ENCODE data around the gene ACTC1.

ACTC1 gene

GRCh38 chr15:34786206-34786605, 9.1 kb downstream of the ACTC1 start:
- no peaks in the 10 kb centered on the region for H3K36me3 ChIP-seq
- H3K4me3 ChIP-seq (ENCODE audit: low read depth in 1 of 2, low read length in 1 of 2) = no peak overlapping the region
- H3K27me3 ChIP-seq = peaks cover 35% of the 10 kb centered on the region
- H3K9me3 ChIP-seq = no peaks in the 10 kb centered on the region
- no peak for TF ChIP-seq CTCF (IDR thresholded peaks at IDR 0.05)
- H3K4me1 ChIP-seq (ENCODE audit: control insufficient read depth in 1 of 2, insufficient read depth in 1 of 2, low read depth in 1 of 2, low read length in 1 of 2) = no peaks in the 10 kb centered on the region
- H3K27ac ChIP-seq = no peak overlapping the region

- H3K27ac ChIP-seq = no peak overlapping the region
- no peaks in the 10 kb centered on the region for H3K9me3 ChIP-seq
- no peak for TF ChIP-seq CTCF (IDR thresholded peaks at IDR 0.05)
- peaks cover 19% of the 10 kb centered on the region for H3K27me3 ChIP-seq
- H3K4me1 ChIP-seq (ENCODE audit: control insufficient read depth in 1 of 2, insufficient read depth in 1 of 2, low read depth in 1 of 2, low read length in 1 of 2) = no peaks in the 10 kb centered on the region
- no peak overlapping the region for H3K4me3 ChIP-seq (ENCODE audit: low read depth in 1 of 2, low read length in 1 of 2)
- H3K36me3 ChIP-seq = no peaks in the 10 kb centered on the region
Measured at GRCh38 chr15:34783991-34784390, 11.4 kb downstream of the ACTC1 start.

GRCh38 chr15:34783431-34783830, 11.9 kb downstream of the ACTC1 start:
- no peaks in the 10 kb centered on the region for H3K9me3 ChIP-seq
- no peaks in the 10 kb centered on the region for H3K4me1 ChIP-seq (ENCODE audit: control insufficient read depth in 1 of 2, insufficient read depth in 1 of 2, low read depth in 1 of 2, low read length in 1 of 2)
- no peak overlapping the region for H3K4me3 ChIP-seq (ENCODE audit: low read depth in 1 of 2, low read length in 1 of 2)
- no peaks in the 10 kb centered on the region for H3K36me3 ChIP-seq
- no peak overlapping the region for H3K27ac ChIP-seq
- H3K27me3 ChIP-seq = peaks cover 13% of the 10 kb centered on the region
- no peak for TF ChIP-seq CTCF (IDR thresholded peaks at IDR 0.05)

GRCh38 chr15:34782901-34783300, 12.4 kb downstream of the ACTC1 start:
- H3K27me3 ChIP-seq = peaks cover 9% of the 10 kb centered on the region
- no peaks in the 10 kb centered on the region for H3K4me1 ChIP-seq (ENCODE audit: control insufficient read depth in 1 of 2, insufficient read depth in 1 of 2, low read depth in 1 of 2, low read length in 1 of 2)
- TF ChIP-seq CTCF (IDR thresholded peaks at IDR 0.05) = no peak
- no peaks in the 10 kb centered on the region for H3K36me3 ChIP-seq
- no peak overlapping the region for H3K27ac ChIP-seq
- H3K9me3 ChIP-seq = no peaks in the 10 kb centered on the region
- no peak overlapping the region for H3K4me3 ChIP-seq (ENCODE audit: low read depth in 1 of 2, low read length in 1 of 2)

GRCh38 chr15:34780725-34781124, 14.6 kb downstream of the ACTC1 start:
- Histone ChIP-seq H3K27me3 (peaks cover 14% of the 10 kb centered on the region), H3K4me1 (ENCODE audit: control insufficient read depth in 1 of 2, insufficient read depth in 1 of 2, low read depth in 1 of 2, low read length in 1 of 2) (no peaks in the 10 kb centered on the region), H3K9me3 (no peaks in the 10 kb centered on the region), H3K36me3 (no peaks in the 10 kb centered on the region), H3K27ac (no peak overlapping the region), H3K4me3 (ENCODE audit: low read depth in 1 of 2, low read length in 1 of 2) (no peak overlapping the region)
- TF ChIP-seq CTCF (IDR thresholded peaks at IDR 0.05) = no peak

- Histone ChIP-seq H3K27me3 (peaks cover 17% of the 10 kb centered on the region), H3K36me3 (no peaks in the 10 kb centered on the region), H3K4me1 (ENCODE audit: control insufficient read depth in 1 of 2, insufficient read depth in 1 of 2, low read depth in 1 of 2, low read length in 1 of 2) (no peaks in the 10 kb centered on the region), H3K4me3 (ENCODE audit: low read depth in 1 of 2, low read length in 1 of 2) (no peak overlapping the region), H3K9me3 (no peaks in the 10 kb centered on the region), H3K27ac (no peak overlapping the region)
- no peak for TF ChIP-seq CTCF (IDR thresholded peaks at IDR 0.05)
Measured at GRCh38 chr15:34776606-34777105, 18.7 kb downstream of the ACTC1 start.
